Stimulated activated CD4-positive, alpha-beta T cell treated with anti-CD3 and anti-CD28 coated beads, Interleukin-4, amount 100 ng/mL, for 4 hours (primary cell): ENCODE results near the gene ADORA2A.
"Not testable (repeated sequence)": the region's sequence is repeated elsewhere in the genome, so short reads cannot be mapped to it uniquely, and the experiment has no call there.

Experiments
- DNase-seq, 2 experiments: peaks; one replicate each; pipeline ENCODE4 v3.0.0-alpha.2; 2020

The ADORA2A gene

GRCh38 chr22:24455751-24456426 is 28.5 kb downstream of the ADORA2A start:
- DNase-seq = no peak

- DNase-seq = no peak
These were observed 30.6 kb downstream of the ADORA2A start for GRCh38 chr22:24457894-24458420.

- no peak for DNase-seq
These were observed 32.5 kb downstream of the ADORA2A start for GRCh38 chr22:24459911-24460310.

- no peak for DNase-seq
These were observed 33.2 kb downstream of the ADORA2A start for GRCh38 chr22:24460418-24461089.

- no peak for DNase-seq
These were observed 35.8 kb downstream of the ADORA2A start for GRCh38 chr22:24463071-24463760.

GRCh38 chr22:24465566-24465965 is 38.2 kb downstream of the ADORA2A start:
- no peak for DNase-seq

GRCh38 chr22:24465975-24466374 is 38.6 kb downstream of the ADORA2A start:
- DNase-seq = no peak

- no peak for DNase-seq
These were observed 39.4 kb downstream of the ADORA2A start for GRCh38 chr22:24466716-24467328.

- DNase-seq = no peak
These were observed 39.9 kb downstream of the ADORA2A start for GRCh38 chr22:24467340-24467739.

- DNase-seq = no peak
These were observed 44.2 kb downstream of the ADORA2A start for GRCh38 chr22:24471570-24471969.

- DNase-seq = no peak
These were observed 45.9 kb downstream of the ADORA2A start for GRCh38 chr22:24473284-24473683.

GRCh38 chr22:24474221-24474620 is 46.8 kb downstream of the ADORA2A start:
- no peak for DNase-seq

GRCh38 chr22:24474649-24475255 is 47.4 kb downstream of the ADORA2A start:
- DNase-seq = no peak

- no peak for DNase-seq
These were observed 54.2 kb downstream of the ADORA2A start for GRCh38 chr22:24481641-24482040.

- no peak for DNase-seq
These were observed 55.2 kb downstream of the ADORA2A start for GRCh38 chr22:24482575-24482974.

- no peak for DNase-seq
These were observed 55.6 kb downstream of the ADORA2A start for GRCh38 chr22:24482998-24483397.

- no peak for DNase-seq
These were observed 56.7 kb downstream of the ADORA2A start for GRCh38 chr22:24483976-24484545.

- DNase-seq = no peak
These were observed 57.8 kb downstream of the ADORA2A start for GRCh38 chr22:24485170-24485569.

- no peak for DNase-seq
These were observed 58.2 kb downstream of the ADORA2A start for GRCh38 chr22:24485608-24486007.

GRCh38 chr22:24486501-24486921 is 59.1 kb downstream of the ADORA2A start:
- no peak for DNase-seq

GRCh38 chr22:24489011-24489410 is 61.6 kb downstream of the ADORA2A start:
- DNase-seq = no peak

- DNase-seq = not testable (repeated sequence)
These were observed 62.0 kb downstream of the ADORA2A start for GRCh38 chr22:24489434-24489833.
